ENCODE results near the gene ODF2L. TPM values are rescaled to one million over a fixed set of nuclear protein-coding genes. Genes with fewer than 3 reads are reported as not detected.

ODF2L gene
- polyA plus RNA-seq, 3 donors, result 3.2 to 5.7 (median 3.5) TPM

- TF ChIP-seq CTCF (IDR thresholded peaks at IDR 0.05), result no peak
Measured at GRCh38 chr1:86434059-86434458, 37.9 kb upstream of the ODF2L start.

GRCh38 chr1:86430376-86430775, 34.3 kb upstream of the ODF2L start:
- H3K4me1 Mint-ChIP-seq, result no peaks in the 10 kb centered on the region
- peak overlapping the region; percentile 25 for H2AFZ ChIP-seq (ENCODE audit: insufficient read depth, low read depth, low read length, poor library complexity, severe bottlenecking)

More at GRCh38 chr1:86434059-86434458, 37.9 kb upstream of the ODF2L start:
- no peak overlapping the region for H3K9ac ChIP-seq (ENCODE audit: insufficient read depth, low read length, poor library complexity, severe bottlenecking)
- no peaks in the 10 kb centered on the region for H3K4me1 Mint-ChIP-seq
- no peak overlapping the region for H3K27ac Mint-ChIP-seq
- no peak overlapping the region for H3K4me2 ChIP-seq (replicated peaks; ENCODE audit: extremely low read depth, low read length, poor library complexity, severe bottlenecking)
- peaks cover 0 to 4% (median 0%) of the 10 kb centered on the region in 3 donors for H3K27me3 Mint-ChIP-seq (ENCODE audit: low read depth in 3 of 3)
- no peaks in the 10 kb centered on the region for H3K79me2 ChIP-seq (ENCODE audit: insufficient read depth, low read length)
- H3K4me3 Mint-ChIP-seq, result no peak overlapping the region
- no peaks in the 10 kb centered on the region for H3K36me3 Mint-ChIP-seq
- no peaks in the 10 kb centered on the region for H3K36me3 ChIP-seq (replicated peaks in 1 of 2; ENCODE audit: control insufficient read depth in 1 of 2, insufficient read depth in 2 of 2, low read length in 2 of 2)
- no peak overlapping the region for H3K27ac ChIP-seq (ENCODE audit: low read depth in 1 of 2, low read length in 2 of 2)
- no peak for DNase-seq
- no peaks in the 10 kb centered on the region for H4K20me1 ChIP-seq (ENCODE audit: insufficient read depth, low read length)
- no peak overlapping the region for H3K4me3 ChIP-seq (replicated peaks in 1 of 3; ENCODE audit: low read depth in 2 of 3, low read length in 3 of 3)
- peaks cover 14 to 19% of the 10 kb centered on the region in 2 donors for H3K4me1 ChIP-seq (ENCODE audit: control insufficient read depth in 1 of 2, insufficient read depth in 2 of 2, low read length in 2 of 2)
- intact Hi-C loops (cut with micrococcal nuclease), result no loop called here
- H3K9me3 Mint-ChIP-seq, result no peaks in the 10 kb centered on the region
- H3K9me3 ChIP-seq (replicated peaks in 1 of 2; ENCODE audit: control insufficient read depth in 1 of 2, insufficient read depth in 1 of 2, low read length in 2 of 2), result no peaks in the 10 kb centered on the region
- H3K27me3 ChIP-seq (ENCODE audit: control insufficient read depth in 2 of 2, insufficient read depth in 2 of 2, low read length in 2 of 2), result no peaks in the 10 kb centered on the region
- no peak overlapping the region for H2AFZ ChIP-seq (ENCODE audit: insufficient read depth, low read depth, low read length, poor library complexity, severe bottlenecking)

More at GRCh38 chr1:86430376-86430775, 34.3 kb upstream of the ODF2L start:
- intact Hi-C loops (cut with micrococcal nuclease), result no loop called here
- Mint-ChIP-seq H3K27me3 (ENCODE audit: low read depth in 3 of 3) (no peaks in the 10 kb centered on the region), H3K36me3 (no peaks in the 10 kb centered on the region), H3K9me3 (no peaks in the 10 kb centered on the region), H3K27ac (no peak overlapping the region), H3K4me3 (no peak overlapping the region)
- Histone ChIP-seq H3K79me2 (ENCODE audit: insufficient read depth, low read length) (no peaks in the 10 kb centered on the region), H4K20me1 (ENCODE audit: insufficient read depth, low read length) (no peaks in the 10 kb centered on the region), H3K9ac (ENCODE audit: insufficient read depth, low read length, poor library complexity, severe bottlenecking) (no peak overlapping the region), H3K27ac (ENCODE audit: low read depth in 1 of 2, low read length in 2 of 2) (peak overlapping the region in 1 of 2 donors; percentile 70), H3K4me2 (replicated peaks; ENCODE audit: extremely low read depth, low read length, poor library complexity, severe bottlenecking) (peak overlapping the region; percentile 51), H3K9me3 (replicated peaks in 1 of 2; ENCODE audit: control insufficient read depth in 1 of 2, insufficient read depth in 1 of 2, low read length in 2 of 2) (no peaks in the 10 kb centered on the region), H3K4me3 (replicated peaks in 1 of 3; ENCODE audit: low read depth in 2 of 3, low read length in 3 of 3) (peak overlapping the region in 1 of 3 experiments; percentile 15), H3K36me3 (replicated peaks in 1 of 2; ENCODE audit: control insufficient read depth in 1 of 2, insufficient read depth in 2 of 2, low read length in 2 of 2) (no peaks in the 10 kb centered on the region), H3K4me1 (ENCODE audit: control insufficient read depth in 1 of 2, insufficient read depth in 2 of 2, low read length in 2 of 2) (peaks cover 20 to 25% of the 10 kb centered on the region in 2 donors), H3K27me3 (ENCODE audit: control insufficient read depth in 2 of 2, insufficient read depth in 2 of 2, low read length in 2 of 2) (no peaks in the 10 kb centered on the region)
- no peak for DNase-seq
- no peak for TF ChIP-seq CTCF (IDR thresholded peaks at IDR 0.05)

All from CD14-positive monocyte (primary cell).